H1 (cell line): ENCODE data around the gene SYNPR. TPM values are rescaled to one million over a fixed set of nuclear protein-coding genes. Genes with fewer than 3 reads are reported as not detected.

Experiments
- CTCF ChIA-PET: fragments of 300-600 bp; sonication (Branson Sonifier 250); formaldehyde crosslinking; loops from one replicate; lab custom pipeline; 2021; ENCODE audit not compliant: partially characterized antibody; lab: Charles Lee
- POLR2A ChIA-PET: fragments of 300-600 bp; sonication (Branson Sonifier 250); formaldehyde crosslinking; loops from one replicate; lab custom pipeline; 2021; ENCODE audit warnings: inconsistent platforms; ENCODE audit not compliant: partially characterized antibody; lab: Charles Lee
- DNase-seq, 2 experiments: peaks; one replicate each; pipeline versions ENCODE4 v3.0.0 to v3.0.0-alpha.2; 2010 to 2022; ENCODE audit warnings: low spot score in 2 of 2, low read depth in 1 of 2, mixed read lengths in 1 of 2
- FAIRE-seq: peaks from 2 replicates; lab custom pipeline; 2011; peaks lifted over from hg19 to GRCh38; lab: Jason Lieb, UNC
- H2AFZ ChIP-seq: 2 replicates; pipeline ENCODE4 v1.8.1; 2012; ENCODE audit warnings: low read length, inconsistent platforms
- H2AK5ac ChIP-seq: 2 replicates; pipeline ENCODE4 v1.6.1; 2013; ENCODE audit warnings: low read depth, low read length
- H2BK120ac ChIP-seq: replicated peaks from 2 replicates; pipeline ENCODE3; 2013; ENCODE audit warnings: low read depth, low read length, inconsistent platforms
- H2BK12ac ChIP-seq: 2 replicates; pipeline ENCODE4 v1.6.1; 2013; ENCODE audit warnings: low read depth, low read length
- H2BK15ac ChIP-seq: 2 replicates; pipeline ENCODE4 v1.6.1; 2013; ENCODE audit warnings: low read length
- H2BK20ac ChIP-seq: 2 replicates; pipeline ENCODE4 v1.6.1; 2013; ENCODE audit warnings: low read length
- H2BK5ac ChIP-seq: 2 replicates; pipeline ENCODE4 v1.6.1; 2013; ENCODE audit warnings: low read depth, low read length
- H3K14ac ChIP-seq: 2 replicates; pipeline ENCODE4 v1.6.1; 2013; ENCODE audit warnings: inconsistent platforms; ENCODE audit not compliant: insufficient read length
- H3K18ac ChIP-seq: 2 replicates; pipeline ENCODE4 v1.6.1; 2013; ENCODE audit warnings: low read length; ENCODE audit errors: extremely low read depth
- H3K23ac ChIP-seq: 2 replicates; pipeline ENCODE4 v1.6.1; 2013; ENCODE audit warnings: inconsistent platforms; ENCODE audit not compliant: insufficient read length
- H3K23me2 ChIP-seq: 2 replicates; pipeline ENCODE4 v1.6.1; 2013; ENCODE audit warnings: low read depth, low read length
- H3K27ac ChIP-seq: 2 replicates; pipeline ENCODE4 v1.6.1; 2011; ENCODE audit warnings: low read depth, low read length, inconsistent platforms
- H3K27me3 ChIP-seq, 4 experiments: replicated peaks in 1 of 4; 1 replicate in 1 of 4; 2 replicates in 3 of 4; pipeline versions ENCODE4 v1.6.1 to v1.8.1; 2011 to 2013; ENCODE audit warnings: low read length in 3 of 4, mild to moderate bottlenecking in 3 of 4, inconsistent platforms in 2 of 4, mixed read lengths in 2 of 4, moderate library complexity in 1 of 4; ENCODE audit not compliant: control insufficient read depth in 3 of 4, insufficient read depth in 3 of 4; ENCODE audit errors: extremely low read depth in 1 of 4
- H3K36me3 ChIP-seq, 4 experiments: 2 replicates each; pipeline versions ENCODE4 v1.6.1 to v1.8.1; 2011 to 2013; ENCODE audit warnings: mild to moderate bottlenecking in 4 of 4, low read length in 3 of 4, moderate library complexity in 2 of 4, control low read depth in 1 of 4, inconsistent platforms in 1 of 4; ENCODE audit not compliant: insufficient read depth in 4 of 4, control insufficient read depth in 2 of 4
- H3K4ac ChIP-seq: replicated peaks from 2 replicates; pipeline ENCODE3; 2013; ENCODE audit warnings: low read length, low read depth, mixed read lengths, inconsistent platforms; ENCODE audit not compliant: insufficient read length
- H3K4me1 ChIP-seq, 4 experiments: replicated peaks in 1 of 4; 1 replicate in 1 of 4; 2 replicates in 3 of 4; pipeline versions ENCODE4 v1.6.1 to v1.8.1; 2011 to 2013; ENCODE audit warnings: low read length in 3 of 4, inconsistent platforms in 2 of 4, mixed read lengths in 1 of 4; ENCODE audit not compliant: insufficient read depth in 4 of 4, control insufficient read depth in 3 of 4
- H3K4me2 ChIP-seq, 2 experiments: 2 replicates each; pipeline versions ENCODE4 v1.6.1 to v1.8.1; 2011 to 2013; ENCODE audit warnings: low read depth in 2 of 2, low read length in 2 of 2, control low read depth in 1 of 2, inconsistent platforms in 1 of 2, mild to moderate bottlenecking in 1 of 2; ENCODE audit not compliant: insufficient read depth in 1 of 2
- H3K4me3 ChIP-seq, 4 experiments: fragments of 200-600, 300-600 bp in 1 of 4; sonication (generic), shearing (Covaris generic), sonication (Bioruptor Twin) in 1 of 4; 2 replicates each; pipeline versions ENCODE4 v1.5.1 to v1.8.1; 2011 to 2016; ENCODE audit warnings: low read length in 4 of 4, low read depth in 3 of 4, control low read depth in 2 of 4, inconsistent platforms in 2 of 4, mild to moderate bottlenecking in 2 of 4, mixed read lengths in 1 of 4, moderate library complexity in 1 of 4; ENCODE audit not compliant: insufficient read depth in 2 of 4; ENCODE audit errors: extremely low read depth in 1 of 4
- H3K56ac ChIP-seq: replicated peaks from 2 replicates; pipeline ENCODE3; 2013; ENCODE audit warnings: low read depth, mild to moderate bottlenecking, mixed read lengths, low read length, inconsistent platforms; ENCODE audit not compliant: insufficient read length
- H3K79me1 ChIP-seq: 2 replicates; pipeline ENCODE4 v1.6.1; 2013; ENCODE audit warnings: low read depth, low read length, control low read depth
- H3K79me2 ChIP-seq, 2 experiments: 2 replicates each; pipeline versions ENCODE4 v1.6.1 to v1.8.1; 2012 to 2013; ENCODE audit warnings: low read length in 2 of 2, mild to moderate bottlenecking in 2 of 2, inconsistent platforms in 1 of 2; ENCODE audit not compliant: insufficient read depth in 2 of 2, control insufficient read depth in 1 of 2
- H3K9ac ChIP-seq, 4 experiments: replicated peaks in 1 of 4; 1 replicate in 1 of 4; 2 replicates in 3 of 4; pipeline versions ENCODE4 v1.6.1 to v1.8.1; 2011 to 2013; ENCODE audit warnings: low read depth in 3 of 4, low read length in 3 of 4, control low read depth in 2 of 4, mild to moderate bottlenecking in 2 of 4, moderate library complexity in 2 of 4, inconsistent platforms in 1 of 4; ENCODE audit errors: extremely low read depth in 1 of 4
- H3K9me3 ChIP-seq, 2 experiments: 2 replicates each; pipeline versions ENCODE4 v1.6.1 to v1.8.1; 2012 to 2013; ENCODE audit warnings: mild to moderate bottlenecking in 2 of 2, moderate library complexity in 2 of 2, control low read depth in 1 of 2, inconsistent platforms in 1 of 2, low read depth in 1 of 2, low read length in 1 of 2, mixed read lengths in 1 of 2; ENCODE audit not compliant: insufficient read depth in 2 of 2
- H4K20me1 ChIP-seq, 2 experiments: replicated peaks in 1 of 2; 2 replicates each; pipeline versions ENCODE3 to v1.8.1; 2011 to 2013; ENCODE audit warnings: inconsistent platforms in 2 of 2, low read length in 2 of 2, mild to moderate bottlenecking in 1 of 2; ENCODE audit not compliant: insufficient read depth in 2 of 2, control insufficient read depth in 1 of 2
- H4K5ac ChIP-seq: 2 replicates; pipeline ENCODE4 v1.6.1; 2013; ENCODE audit warnings: low read length, low read depth, mixed read lengths, inconsistent platforms; ENCODE audit not compliant: insufficient read length
- H4K8ac ChIP-seq: 2 replicates; pipeline ENCODE4 v1.8.0; 2013; ENCODE audit warnings: mild to moderate bottlenecking, moderate library complexity, low read length, inconsistent platforms; ENCODE audit not compliant: insufficient read depth; ENCODE audit errors: extremely low read depth
- H4K91ac ChIP-seq: replicated peaks from 2 replicates; pipeline ENCODE3; 2013; ENCODE audit warnings: low read length, mixed read lengths, inconsistent platforms; ENCODE audit not compliant: insufficient read length
- SIRT6 ChIP-seq: IDR thresholded peaks from one replicate; pipeline ENCODE4 v1.7.1; 2012; ENCODE audit warnings: low read length, inconsistent platforms
- SP2 ChIP-seq: IDR thresholded peaks from 2 replicates; pipeline ENCODE4 v1.6.1; 2012; ENCODE audit warnings: mild to moderate bottlenecking, low read length, inconsistent platforms
- SRF ChIP-seq: IDR thresholded peaks from 2 replicates; pipeline ENCODE4 v1.6.1; 2011; ENCODE audit warnings: mild to moderate bottlenecking, low read depth, low read length, moderate library complexity
- WGBS, 2 experiments: shearing (Covaris generic) in 1 of 2; methylation state at CpG; one replicate each; pipeline versions ENCODE4 v1.1.6 to v1.1.7; 2013 to 2015; ENCODE audit warnings: low lambda C conversion rate in 2 of 2, mixed read lengths in 2 of 2, inconsistent platforms in 1 of 2, low coverage in 1 of 2, missing lambda C conversion rate in 1 of 2; ENCODE audit not compliant: insufficient replicate concordance in 2 of 2, insufficient coverage in 1 of 2, insufficient read length in 1 of 2; ENCODE audit errors: extremely low coverage in 1 of 2, missing lambda C conversion rate in 1 of 2; 5-methylcytosine and 5-hydroxymethylcytosine counted together
- polyA plus RNA-seq, 7 experiments: library from polyadenylated mRNA; depleted of rRNA in 3 of 7; stranded (reverse) in 5 of 7; unstranded in 2 of 7; fragments of >200 nt in 5 of 7; fragments of 200-250 nt in 2 of 7; gene quantifications; 1 replicate in 5 of 7; 2 replicates in 1 of 7; 4 replicates in 1 of 7; pipeline versions ENCODE4 v1.2.1 to v1.2.3, GENCODE V29; 2011 to 2013; ENCODE audit warnings: missing spikeins in 2 of 7, mixed read lengths in 2 of 7
- total RNA-seq: library from RNA; stranded (reverse); fragmentation: NEBNext Ultra II Directional; extraction: Animal tissue kit (Norgen Biotek cat#: 25700); gene quantifications from 2 replicates; pipeline ENCODE4 v1.2.1, GENCODE V29; 2021
- TF ChIP-seq, protein P1 (sequence below), 3 experiments: IDR thresholded peaks; 1 replicate in 2 of 3; 2 replicates in 1 of 3; pipeline versions ENCODE4 v1.5.1 to v1.6.1; 2011; ENCODE audit warnings: low read length in 3 of 3, mild to moderate bottlenecking in 3 of 3, inconsistent platforms in 2 of 3, low read depth in 1 of 3, moderate library complexity in 1 of 3; ENCODE audit not compliant: insufficient read depth in 1 of 3; ENCODE audit errors: control extremely low read depth in 1 of 3
- TF ChIP-seq, protein P2 (sequence below): IDR thresholded peaks from 2 replicates; pipeline ENCODE4 v1.6.1; 2012; ENCODE audit warnings: inconsistent platforms

The SYNPR gene
- total and polyA plus RNA-seq, 2 of the 8 experiments (the other 6 are each of a cell fraction or from before 2014, with no cell fraction given) = 0.39 to 0.99 TPM

DNA sequence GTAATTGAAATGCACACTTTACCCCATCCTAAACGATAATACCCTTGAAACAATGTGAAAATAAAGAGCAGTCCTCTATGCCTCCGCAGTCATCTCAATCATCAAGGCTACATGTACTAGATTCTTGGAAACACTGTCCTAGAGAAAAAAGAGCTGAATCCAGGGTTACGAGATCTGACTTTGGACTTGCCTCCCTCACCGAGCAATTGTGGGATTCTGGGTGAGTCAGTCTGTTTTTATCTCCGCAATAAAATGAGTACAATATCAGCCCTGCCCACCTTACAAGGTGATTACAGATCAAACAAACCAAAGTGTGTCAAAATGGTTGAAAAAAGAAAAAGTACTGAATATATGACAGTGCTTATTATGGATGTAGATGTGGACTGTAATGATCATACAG is 222.1 kb downstream of the SYNPR start:
- H3K14ac ChIP-seq = no peak overlapping the region
- H3K79me1 ChIP-seq = no peaks in the 10 kb centered on the region
- H3K4ac ChIP-seq = no peak overlapping the region
- H3K23ac ChIP-seq = no peak overlapping the region
- H4K20me1 ChIP-seq = no peaks in the 10 kb centered on the region
- no peak overlapping the region for H3K27ac ChIP-seq
- H2BK5ac ChIP-seq = no peak overlapping the region
- no peak overlapping the region for H4K5ac ChIP-seq
- no peak overlapping the region for H4K8ac ChIP-seq
- H4K91ac ChIP-seq = no peak overlapping the region
- no peak overlapping the region for H3K4me2 ChIP-seq
- H2BK15ac ChIP-seq = no peak overlapping the region
- WGBS, 2 experiments = 95% methylated on average over 5 of the region's 5 CpGs; no CpG with 5 or more reads in 1 of the 2 experiments
- FAIRE-seq = no peak
- no peaks in the 10 kb centered on the region for H3K4me1 ChIP-seq
- no peaks in the 10 kb centered on the region for H3K36me3 ChIP-seq
- no peak overlapping the region for H2BK20ac ChIP-seq
- no peak for DNase-seq
- no peak overlapping the region for H2AK5ac ChIP-seq
- H3K79me2 ChIP-seq = no peaks in the 10 kb centered on the region
- H2BK12ac ChIP-seq = no peak overlapping the region
- ChIA-PET CTCF (no interaction called here), POLR2A (no interaction called here)
- no peak overlapping the region for H3K18ac ChIP-seq
- H3K9me3 ChIP-seq = no peaks in the 10 kb centered on the region
- no peak overlapping the region for H3K56ac ChIP-seq
- no peak overlapping the region for H3K9ac ChIP-seq
- no peaks in the 10 kb centered on the region for H3K27me3 ChIP-seq
- H3K4me3 ChIP-seq = no peak overlapping the region
- H3K23me2 ChIP-seq = no peaks in the 10 kb centered on the region
- H2AFZ ChIP-seq = no peak overlapping the region
- no peak overlapping the region for H2BK120ac ChIP-seq
- TF ChIP-seq SP2 (no peak), SRF (no peak), SIRT6 (no peak)
- TF ChIP-seq, protein P1, sequence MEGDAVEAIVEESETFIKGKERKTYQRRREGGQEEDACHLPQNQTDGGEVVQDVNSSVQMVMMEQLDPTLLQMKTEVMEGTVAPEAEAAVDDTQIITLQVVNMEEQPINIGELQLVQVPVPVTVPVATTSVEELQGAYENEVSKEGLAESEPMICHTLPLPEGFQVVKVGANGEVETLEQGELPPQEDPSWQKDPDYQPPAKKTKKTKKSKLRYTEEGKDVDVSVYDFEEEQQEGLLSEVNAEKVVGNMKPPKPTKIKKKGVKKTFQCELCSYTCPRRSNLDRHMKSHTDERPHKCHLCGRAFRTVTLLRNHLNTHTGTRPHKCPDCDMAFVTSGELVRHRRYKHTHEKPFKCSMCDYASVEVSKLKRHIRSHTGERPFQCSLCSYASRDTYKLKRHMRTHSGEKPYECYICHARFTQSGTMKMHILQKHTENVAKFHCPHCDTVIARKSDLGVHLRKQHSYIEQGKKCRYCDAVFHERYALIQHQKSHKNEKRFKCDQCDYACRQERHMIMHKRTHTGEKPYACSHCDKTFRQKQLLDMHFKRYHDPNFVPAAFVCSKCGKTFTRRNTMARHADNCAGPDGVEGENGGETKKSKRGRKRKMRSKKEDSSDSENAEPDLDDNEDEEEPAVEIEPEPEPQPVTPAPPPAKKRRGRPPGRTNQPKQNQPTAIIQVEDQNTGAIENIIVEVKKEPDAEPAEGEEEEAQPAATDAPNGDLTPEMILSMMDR (IDR thresholded peaks at IDR 0.05; ENCODE audit: control extremely low read depth in 1 of 3, insufficient read depth in 1 of 3, low read depth in 1 of 3, low read length in 3 of 3) = no peak
- TF ChIP-seq, protein P2, sequence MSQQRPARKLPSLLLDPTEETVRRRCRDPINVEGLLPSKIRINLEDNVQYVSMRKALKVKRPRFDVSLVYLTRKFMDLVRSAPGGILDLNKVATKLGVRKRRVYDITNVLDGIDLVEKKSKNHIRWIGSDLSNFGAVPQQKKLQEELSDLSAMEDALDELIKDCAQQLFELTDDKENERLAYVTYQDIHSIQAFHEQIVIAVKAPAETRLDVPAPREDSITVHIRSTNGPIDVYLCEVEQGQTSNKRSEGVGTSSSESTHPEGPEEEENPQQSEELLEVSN = no peak
